Measurements from ENCODE around the gene PLCB1.

DNA sequence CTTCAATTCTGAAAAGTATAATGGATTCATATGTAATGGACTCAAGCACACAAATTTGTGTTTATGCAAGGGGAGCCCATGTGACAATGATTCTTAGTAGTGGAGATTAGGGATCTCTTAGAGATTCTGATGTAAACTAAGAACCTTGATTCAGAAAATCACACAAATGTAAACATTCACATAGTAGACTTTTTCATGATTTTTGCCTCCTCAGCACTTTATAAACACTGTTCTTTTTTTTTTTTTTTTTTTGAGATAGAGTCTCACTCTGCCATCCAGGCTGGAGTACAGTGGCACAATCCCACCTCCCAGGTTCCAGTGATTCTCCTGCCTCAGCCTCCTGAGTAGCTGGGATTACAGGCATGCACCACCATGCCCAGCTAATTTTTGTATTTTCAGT is 766.8 kb downstream of the PLCB1 start:
- TF ChIP-seq, protein P1, sequence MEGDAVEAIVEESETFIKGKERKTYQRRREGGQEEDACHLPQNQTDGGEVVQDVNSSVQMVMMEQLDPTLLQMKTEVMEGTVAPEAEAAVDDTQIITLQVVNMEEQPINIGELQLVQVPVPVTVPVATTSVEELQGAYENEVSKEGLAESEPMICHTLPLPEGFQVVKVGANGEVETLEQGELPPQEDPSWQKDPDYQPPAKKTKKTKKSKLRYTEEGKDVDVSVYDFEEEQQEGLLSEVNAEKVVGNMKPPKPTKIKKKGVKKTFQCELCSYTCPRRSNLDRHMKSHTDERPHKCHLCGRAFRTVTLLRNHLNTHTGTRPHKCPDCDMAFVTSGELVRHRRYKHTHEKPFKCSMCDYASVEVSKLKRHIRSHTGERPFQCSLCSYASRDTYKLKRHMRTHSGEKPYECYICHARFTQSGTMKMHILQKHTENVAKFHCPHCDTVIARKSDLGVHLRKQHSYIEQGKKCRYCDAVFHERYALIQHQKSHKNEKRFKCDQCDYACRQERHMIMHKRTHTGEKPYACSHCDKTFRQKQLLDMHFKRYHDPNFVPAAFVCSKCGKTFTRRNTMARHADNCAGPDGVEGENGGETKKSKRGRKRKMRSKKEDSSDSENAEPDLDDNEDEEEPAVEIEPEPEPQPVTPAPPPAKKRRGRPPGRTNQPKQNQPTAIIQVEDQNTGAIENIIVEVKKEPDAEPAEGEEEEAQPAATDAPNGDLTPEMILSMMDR (conservative IDR thresholded peaks at IDR 0.05), result no peak
- no peak for TF ChIP-seq EZH2 (IDR thresholded peaks at IDR 0.05; ENCODE audit: low read depth)

Data from PC-9 (cell line).